Measurements from ENCODE around the gene PTGFRN. TPM values are rescaled to one million over a fixed set of nuclear protein-coding genes. Genes with fewer than 3 reads are reported as not detected.

PTGFRN gene
- total and polyA plus RNA-seq, 8 donors = 38.1 to 77.5 (median 67.9) TPM

GRCh38 chr1:116902027-116902426 is 7.7 kb upstream of the PTGFRN start:
- no peak overlapping the region for H3K27ac ChIP-seq
- TF ChIP-seq, protein P1, sequence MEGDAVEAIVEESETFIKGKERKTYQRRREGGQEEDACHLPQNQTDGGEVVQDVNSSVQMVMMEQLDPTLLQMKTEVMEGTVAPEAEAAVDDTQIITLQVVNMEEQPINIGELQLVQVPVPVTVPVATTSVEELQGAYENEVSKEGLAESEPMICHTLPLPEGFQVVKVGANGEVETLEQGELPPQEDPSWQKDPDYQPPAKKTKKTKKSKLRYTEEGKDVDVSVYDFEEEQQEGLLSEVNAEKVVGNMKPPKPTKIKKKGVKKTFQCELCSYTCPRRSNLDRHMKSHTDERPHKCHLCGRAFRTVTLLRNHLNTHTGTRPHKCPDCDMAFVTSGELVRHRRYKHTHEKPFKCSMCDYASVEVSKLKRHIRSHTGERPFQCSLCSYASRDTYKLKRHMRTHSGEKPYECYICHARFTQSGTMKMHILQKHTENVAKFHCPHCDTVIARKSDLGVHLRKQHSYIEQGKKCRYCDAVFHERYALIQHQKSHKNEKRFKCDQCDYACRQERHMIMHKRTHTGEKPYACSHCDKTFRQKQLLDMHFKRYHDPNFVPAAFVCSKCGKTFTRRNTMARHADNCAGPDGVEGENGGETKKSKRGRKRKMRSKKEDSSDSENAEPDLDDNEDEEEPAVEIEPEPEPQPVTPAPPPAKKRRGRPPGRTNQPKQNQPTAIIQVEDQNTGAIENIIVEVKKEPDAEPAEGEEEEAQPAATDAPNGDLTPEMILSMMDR (IDR thresholded peaks at IDR 0.05) = no peak
- ATAC-seq = no peak

DNA sequence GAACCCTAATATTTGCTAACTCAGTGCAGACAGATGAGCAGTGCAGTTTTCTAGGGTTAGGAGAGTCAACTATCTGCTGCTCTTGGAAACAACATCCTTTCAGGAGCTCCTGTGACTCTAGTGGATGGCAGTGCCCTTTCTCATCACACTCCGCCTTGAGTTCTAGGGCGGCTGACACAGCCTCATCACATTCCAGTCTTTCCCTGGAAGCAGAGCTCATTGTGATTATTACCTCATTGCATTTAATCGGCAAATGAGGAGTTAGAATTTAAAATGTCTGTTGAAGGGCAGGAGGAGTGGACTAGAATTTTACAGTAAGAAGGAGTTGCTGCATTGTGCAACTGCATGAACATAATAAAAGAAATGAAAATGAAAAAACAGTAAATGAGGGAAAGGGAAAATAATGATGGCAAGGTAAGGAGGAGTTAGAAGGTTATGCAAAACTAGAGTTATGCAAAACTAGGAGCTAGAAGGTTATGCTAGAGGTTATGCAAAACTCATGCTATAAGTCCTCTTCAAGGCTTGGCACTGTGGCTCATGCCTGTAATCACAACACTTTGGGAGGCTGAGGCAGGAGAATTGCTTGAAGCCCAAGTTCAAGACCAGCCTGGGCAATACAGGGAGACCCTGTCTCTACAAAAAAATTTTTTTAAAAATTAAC is 6.9 kb upstream of the PTGFRN start:
- TF ChIP-seq, protein P1 (IDR thresholded peaks at IDR 0.05) = no peak
- Histone ChIP-seq H3K4me3 (no peak overlapping the region), H3K9me3 (no peaks in the 10 kb centered on the region), H3K27me3 (no peaks in the 10 kb centered on the region), H3K27ac (no peak overlapping the region), H3K36me3 (no peaks in the 10 kb centered on the region), H3K4me1 (no peaks in the 10 kb centered on the region)
- ATAC-seq (no peak), DNase-seq (no peak)
- intact Hi-C loops (cut with DNase I) = no loop called here

More at GRCh38 chr1:116902027-116902426, 7.7 kb upstream of the PTGFRN start:
- no peaks in the 10 kb centered on the region for H3K9me3 ChIP-seq
- H3K36me3 ChIP-seq = no peaks in the 10 kb centered on the region
- H3K27me3 ChIP-seq = no peaks in the 10 kb centered on the region
- no peak for DNase-seq
- H3K4me1 ChIP-seq = no peaks in the 10 kb centered on the region
- H3K4me3 ChIP-seq = no peak overlapping the region
- intact Hi-C loops (cut with DNase I) = no loop called here

DNA sequence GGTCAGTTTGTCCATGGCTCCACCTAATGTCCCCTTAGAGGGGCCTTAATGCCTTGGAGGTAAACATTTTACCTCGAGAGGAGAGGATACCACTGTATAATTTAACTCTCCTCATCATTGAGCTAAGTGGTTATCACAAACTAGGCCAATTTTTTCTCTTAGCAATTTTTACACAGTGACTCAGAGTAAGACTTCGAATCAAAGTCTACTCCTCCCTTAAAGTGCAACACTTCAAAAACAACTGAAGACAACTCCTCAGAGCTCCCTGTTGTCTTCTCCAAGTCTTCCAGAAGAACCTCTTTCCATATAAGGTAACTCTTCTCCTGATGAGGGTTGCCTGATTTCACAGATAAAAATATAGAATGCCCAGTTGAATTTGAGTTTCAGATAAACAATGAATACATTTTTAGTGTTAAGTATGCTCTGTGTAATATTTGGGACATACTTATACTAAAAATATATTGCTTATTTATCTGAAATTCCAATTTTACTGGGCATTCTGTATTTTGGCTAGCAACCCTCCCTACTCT is 4.9 kb upstream of the PTGFRN start:
- Histone ChIP-seq H3K9me3 (no peaks in the 10 kb centered on the region), H3K27ac (no peak overlapping the region), H3K4me3 (no peak overlapping the region), H3K36me3 (no peaks in the 10 kb centered on the region), H3K4me1 (peaks cover 0 to 4% of the 10 kb centered on the region in 2 donors), H3K27me3 (peaks cover 0 to 17% of the 10 kb centered on the region in 2 donors)
- ATAC-seq (no peak), DNase-seq (no peak)
- intact Hi-C loops (cut with DNase I) = no loop called here
- TF ChIP-seq, protein P1 (IDR thresholded peaks at IDR 0.05) = no peak

DNA sequence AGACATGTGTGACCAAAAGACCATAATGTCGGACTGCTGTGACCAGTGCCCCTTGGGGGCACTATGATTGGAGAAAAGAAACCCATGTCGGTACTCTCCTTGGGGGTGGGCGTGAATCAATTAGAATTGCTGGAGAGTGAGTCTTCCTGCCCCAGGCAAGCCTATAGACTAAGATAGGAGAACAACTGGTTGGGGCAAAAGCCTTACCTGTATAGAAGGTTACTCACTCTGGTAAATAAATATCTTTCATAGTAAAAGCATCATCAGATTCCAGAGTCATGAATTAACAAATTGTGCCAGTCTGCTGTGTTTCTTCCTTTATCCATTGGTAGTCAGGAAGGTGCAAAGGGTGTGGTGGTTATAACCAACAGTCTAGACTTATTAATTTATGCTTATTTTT is 2.9 kb upstream of the PTGFRN start:
- peaks cover 0 to 36% of the 10 kb centered on the region in 2 donors for H3K27me3 ChIP-seq
- ATAC-seq = no peak
- no peak overlapping the region for H3K27ac ChIP-seq
- no peaks in the 10 kb centered on the region for H3K36me3 ChIP-seq
- H3K9me3 ChIP-seq = no peaks in the 10 kb centered on the region
- DNase-seq = no peak
- intact Hi-C loops (cut with DNase I) = no loop called here
- peaks cover 8 to 10% of the 10 kb centered on the region in 2 donors for H3K4me1 ChIP-seq
- H3K4me3 ChIP-seq = no peak overlapping the region
- TF ChIP-seq, protein P1 (IDR thresholded peaks at IDR 0.05) = no peak

DNA sequence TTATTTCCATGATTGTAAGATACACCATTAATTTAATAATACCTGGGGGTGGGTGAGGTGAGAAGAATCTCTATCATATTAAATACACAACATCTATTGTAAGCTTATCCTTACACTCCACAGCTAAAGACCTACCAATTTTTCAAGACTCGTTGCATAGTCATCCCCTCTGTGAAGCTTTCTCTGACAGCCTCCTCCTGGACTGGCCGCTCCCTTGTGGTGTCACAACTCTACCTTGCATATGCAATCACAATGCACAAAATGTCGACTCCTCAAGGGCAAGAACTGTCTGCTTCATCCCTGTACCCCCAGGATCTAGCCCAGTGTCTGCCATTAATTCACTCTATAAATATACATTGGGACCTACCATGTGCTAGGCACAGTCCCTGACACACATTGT is 2.4 kb upstream of the PTGFRN start:
- intact Hi-C loops (cut with DNase I) = no loop called here
- H3K36me3 ChIP-seq = no peaks in the 10 kb centered on the region
- H3K27ac ChIP-seq = no peak overlapping the region
- H3K4me1 ChIP-seq = peaks cover 8 to 10% of the 10 kb centered on the region in 2 donors
- TF ChIP-seq, protein P1 (IDR thresholded peaks at IDR 0.05) = no peak
- no peak for ATAC-seq
- no peak overlapping the region for H3K4me3 ChIP-seq
- no peak for DNase-seq
- peaks cover 0 to 42% of the 10 kb centered on the region in 2 donors for H3K27me3 ChIP-seq
- H3K9me3 ChIP-seq = no peaks in the 10 kb centered on the region

Measured in left lung (tissue), 10 donors.